ENCODE results near the gene HMGN5.
A peak's percentile ranks its signal among the peaks of the same experiment; 100 is the strongest.

The HMGN5 gene

DNA sequence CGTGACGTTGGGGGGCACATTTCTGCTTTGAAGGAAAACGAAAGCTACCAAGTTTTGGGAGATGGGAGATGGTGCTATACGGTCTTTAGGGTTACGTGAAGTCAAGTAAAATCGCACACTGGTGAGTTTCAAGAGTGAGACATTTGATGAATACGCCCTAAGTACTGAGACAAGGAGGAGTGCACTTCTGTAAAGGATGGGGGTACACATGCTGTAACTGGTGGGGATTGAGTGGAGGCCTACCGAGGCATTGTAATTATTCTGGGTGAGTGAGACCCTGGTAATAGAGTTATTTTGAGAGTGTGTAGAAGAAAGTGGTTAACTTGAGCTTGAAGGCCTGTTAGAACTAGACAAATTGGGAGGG is 725 bp upstream of the HMGN5 start:
- no peak for FAIRE-seq
- DNase-seq (ENCODE audit: insufficient read length, low spot score): no peak
- TF ChIP-seq, protein P1, sequence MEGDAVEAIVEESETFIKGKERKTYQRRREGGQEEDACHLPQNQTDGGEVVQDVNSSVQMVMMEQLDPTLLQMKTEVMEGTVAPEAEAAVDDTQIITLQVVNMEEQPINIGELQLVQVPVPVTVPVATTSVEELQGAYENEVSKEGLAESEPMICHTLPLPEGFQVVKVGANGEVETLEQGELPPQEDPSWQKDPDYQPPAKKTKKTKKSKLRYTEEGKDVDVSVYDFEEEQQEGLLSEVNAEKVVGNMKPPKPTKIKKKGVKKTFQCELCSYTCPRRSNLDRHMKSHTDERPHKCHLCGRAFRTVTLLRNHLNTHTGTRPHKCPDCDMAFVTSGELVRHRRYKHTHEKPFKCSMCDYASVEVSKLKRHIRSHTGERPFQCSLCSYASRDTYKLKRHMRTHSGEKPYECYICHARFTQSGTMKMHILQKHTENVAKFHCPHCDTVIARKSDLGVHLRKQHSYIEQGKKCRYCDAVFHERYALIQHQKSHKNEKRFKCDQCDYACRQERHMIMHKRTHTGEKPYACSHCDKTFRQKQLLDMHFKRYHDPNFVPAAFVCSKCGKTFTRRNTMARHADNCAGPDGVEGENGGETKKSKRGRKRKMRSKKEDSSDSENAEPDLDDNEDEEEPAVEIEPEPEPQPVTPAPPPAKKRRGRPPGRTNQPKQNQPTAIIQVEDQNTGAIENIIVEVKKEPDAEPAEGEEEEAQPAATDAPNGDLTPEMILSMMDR (IDR thresholded peaks at IDR 0.05; ENCODE audit: insufficient read depth, missing control alignments): no peak

DNA sequence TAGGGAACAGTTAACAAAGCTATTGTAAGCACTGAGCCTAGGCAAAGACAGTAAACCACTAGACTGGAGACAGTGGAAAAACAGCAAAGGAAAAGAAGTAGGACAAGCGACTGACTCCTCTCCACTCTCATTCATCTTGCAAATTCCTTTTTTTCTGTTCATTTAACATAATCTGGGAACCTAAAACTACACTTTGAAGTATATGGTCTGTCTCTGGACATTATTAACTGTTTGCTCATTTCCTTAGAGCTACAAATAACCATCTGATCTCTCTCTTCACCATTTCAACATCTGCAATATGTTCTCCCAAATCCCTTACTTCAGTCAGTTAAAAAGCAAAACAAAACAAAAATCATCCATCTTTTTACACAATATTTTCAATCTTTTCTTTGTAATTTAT is 642 bp downstream of the HMGN5 start:
- DNase-seq (ENCODE audit: insufficient read length, low spot score): no peak
- FAIRE-seq: no peak

DNA sequence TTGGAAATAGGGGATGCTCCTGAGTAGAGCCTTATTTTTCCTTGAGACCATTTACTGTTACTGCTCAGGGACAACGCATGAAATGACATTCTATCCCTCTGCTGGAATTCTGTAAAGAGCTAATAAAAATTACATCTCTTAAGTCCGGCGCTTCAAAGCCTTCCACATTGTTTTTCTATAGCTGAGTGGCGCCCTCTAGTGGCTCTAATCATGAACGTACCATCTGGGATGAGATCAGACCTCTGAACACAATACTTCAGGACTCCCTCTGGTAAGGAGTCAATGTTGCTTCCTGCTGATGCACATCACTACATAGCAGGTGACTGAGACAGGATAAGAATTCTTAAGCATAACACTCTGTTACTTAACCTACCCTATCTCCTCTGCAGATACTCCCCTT is 6.0 kb downstream of the HMGN5 start:
- DNase-seq (ENCODE audit: insufficient read length, low spot score): no peak
- no peak for FAIRE-seq
- TF ChIP-seq, protein P1 (IDR thresholded peaks at IDR 0.05; ENCODE audit: insufficient read depth, missing control alignments): peak; percentile 49

More for the DNA sequence above, 642 bp downstream of the HMGN5 start:
- TF ChIP-seq, protein P1 (IDR thresholded peaks at IDR 0.05; ENCODE audit: insufficient read depth, missing control alignments): no peak

DNA sequence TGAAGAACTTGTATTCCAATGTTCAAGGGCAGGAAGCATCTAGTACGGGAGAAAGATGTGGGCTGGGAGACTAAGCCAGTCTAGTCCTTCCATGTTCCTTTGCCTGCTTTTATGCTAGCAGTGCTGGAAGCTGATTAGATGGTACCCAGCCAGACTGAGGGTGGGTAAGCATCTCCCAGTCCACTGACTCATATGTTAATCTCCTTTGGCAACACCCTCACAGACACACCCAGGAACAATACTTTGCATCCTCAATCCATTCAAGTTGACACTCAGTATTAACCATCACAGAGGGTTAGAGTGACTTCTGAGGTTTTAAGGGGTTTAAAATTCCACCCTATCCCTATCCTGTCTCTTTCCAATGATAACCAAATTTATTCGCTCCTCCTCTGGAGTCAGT is 6.5 kb downstream of the HMGN5 start:
- TF ChIP-seq, protein P1 (IDR thresholded peaks at IDR 0.05; ENCODE audit: insufficient read depth, missing control alignments): no peak
- FAIRE-seq (no peak), DNase-seq (ENCODE audit: insufficient read length, low spot score) (no peak)

DNA sequence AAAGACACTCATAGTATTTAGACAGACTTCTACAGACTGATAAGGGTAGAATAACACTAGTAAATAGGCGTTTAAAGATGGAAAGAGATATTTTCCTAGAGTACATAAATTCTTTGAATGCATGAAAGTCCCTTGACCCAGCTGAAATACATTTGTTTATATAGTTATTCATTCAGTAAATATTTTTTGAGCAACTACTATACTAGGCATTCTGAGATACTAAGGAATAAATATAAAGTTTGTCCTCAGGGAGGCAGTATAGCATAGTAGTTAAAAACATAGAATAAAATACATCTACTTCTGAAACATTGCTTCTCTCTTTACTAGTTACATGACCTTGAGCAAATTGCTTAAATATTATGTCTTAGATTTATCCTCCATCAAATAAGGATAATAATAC is 27.4 kb downstream of the HMGN5 start:
- DNase-seq (ENCODE audit: insufficient read length, low spot score) (no peak), FAIRE-seq (no peak)
- TF ChIP-seq, protein P1 (IDR thresholded peaks at IDR 0.05; ENCODE audit: insufficient read depth, missing control alignments): peak; percentile 34

DNA sequence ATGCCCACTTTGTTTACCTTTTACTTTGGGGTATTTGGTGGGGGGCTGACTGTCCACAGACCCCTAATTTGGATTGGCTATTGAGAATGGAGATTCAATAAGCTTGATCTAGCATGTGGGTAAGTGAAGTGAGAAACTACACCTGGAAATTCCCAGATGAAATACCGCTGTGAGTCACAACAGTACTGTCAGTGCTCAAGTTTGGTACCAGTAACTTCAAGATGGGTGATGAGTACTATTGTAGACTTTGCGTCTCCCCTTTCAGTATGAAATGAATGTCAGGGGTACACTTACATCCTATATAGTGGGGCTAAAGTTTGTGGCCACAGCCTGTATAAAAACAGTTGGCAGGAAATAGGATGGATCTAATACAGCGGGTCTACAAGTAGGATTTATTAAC is 33.3 kb downstream of the HMGN5 start:
- DNase-seq (ENCODE audit: insufficient read length, low spot score) (no peak), FAIRE-seq (no peak)

DNA sequence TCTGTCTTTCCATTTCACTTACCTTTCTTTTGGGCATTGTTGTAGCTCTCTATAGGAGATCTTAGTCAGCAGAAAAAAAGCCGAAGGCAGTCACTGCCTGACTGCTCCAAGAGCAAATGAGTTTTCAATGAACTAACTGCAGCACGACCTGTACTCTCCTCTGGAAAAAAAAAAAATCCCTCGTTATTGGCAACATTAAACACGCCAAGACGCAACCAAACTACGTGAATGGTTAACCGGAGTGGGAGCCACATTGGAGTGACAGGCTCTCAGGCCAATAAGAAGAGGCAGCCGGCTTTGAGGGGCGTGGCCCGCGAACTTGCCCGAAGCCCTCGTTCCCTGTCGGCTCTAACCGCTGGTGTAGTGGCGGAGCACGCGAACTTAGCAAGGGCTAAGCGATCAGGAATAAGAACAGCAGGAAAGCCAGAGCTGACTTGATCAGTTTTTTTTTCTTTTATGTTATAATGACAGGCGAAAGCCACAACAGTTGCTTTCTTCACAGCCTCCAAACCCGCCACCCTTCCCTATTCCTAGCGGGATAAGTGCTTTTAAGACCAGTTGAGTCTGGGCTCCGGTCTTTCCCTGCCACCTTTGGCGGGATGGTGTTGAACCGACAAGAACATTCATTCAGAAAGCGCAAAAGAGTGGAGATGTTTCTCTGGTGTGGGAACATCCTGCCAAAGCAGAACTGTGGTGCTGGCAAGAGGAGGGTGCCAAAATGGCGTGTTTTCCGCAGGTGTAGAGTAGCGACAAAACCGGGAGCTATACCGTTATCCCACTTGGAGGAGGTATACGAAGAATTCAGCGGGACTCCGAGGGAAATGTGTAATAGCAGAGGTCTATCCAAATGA is 80.0 kb downstream of the HMGN5 start:
- DNase-seq (ENCODE audit: insufficient read length, low spot score) (peak; percentile 12), FAIRE-seq (peak; percentile 80)
- TF ChIP-seq, protein P1 (IDR thresholded peaks at IDR 0.05; ENCODE audit: insufficient read depth, missing control alignments): no peak

More for the DNA sequence above, 33.3 kb downstream of the HMGN5 start:
- TF ChIP-seq, protein P1 (IDR thresholded peaks at IDR 0.05; ENCODE audit: insufficient read depth, missing control alignments): no peak

Data from D721Med (cell line).